ENCODE data around the gene C19orf25. TPM values are rescaled to one million over a fixed set of nuclear protein-coding genes. Genes with fewer than 3 reads are reported as not detected.

C19orf25 gene
- polyA plus RNA-seq, 1 of the 3 experiments (the other 2 are of a cell fraction) = 25.3 TPM

- TF ChIP-seq USF2 (IDR thresholded peaks at IDR 0.05; ENCODE audit: borderline replicate concordance, low read depth, low read length) (no peak), RFX5 (IDR thresholded peaks at IDR 0.05; ENCODE audit: low read length) (no peak), TCF12 (IDR thresholded peaks at IDR 0.05) (no peak)
- TF ChIP-seq, protein P1, sequence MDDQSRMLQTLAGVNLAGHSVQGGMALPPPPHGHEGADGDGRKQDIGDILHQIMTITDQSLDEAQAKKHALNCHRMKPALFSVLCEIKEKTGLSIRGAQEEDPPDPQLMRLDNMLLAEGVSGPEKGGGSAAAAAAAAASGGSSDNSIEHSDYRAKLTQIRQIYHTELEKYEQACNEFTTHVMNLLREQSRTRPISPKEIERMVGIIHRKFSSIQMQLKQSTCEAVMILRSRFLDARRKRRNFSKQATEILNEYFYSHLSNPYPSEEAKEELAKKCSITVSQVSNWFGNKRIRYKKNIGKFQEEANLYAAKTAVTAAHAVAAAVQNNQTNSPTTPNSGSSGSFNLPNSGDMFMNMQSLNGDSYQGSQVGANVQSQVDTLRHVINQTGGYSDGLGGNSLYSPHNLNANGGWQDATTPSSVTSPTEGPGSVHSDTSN (IDR thresholded peaks at IDR 0.05) = no peak
Measured at GRCh38 chr19:1510807-1511206, 31.8 kb upstream of the C19orf25 start (continued).

- POLR2A ChIA-PET = no interaction called here
- Histone ChIP-seq H3K4me1 (ENCODE audit: control insufficient read depth in 1 of 2, insufficient read depth in 2 of 2, low read depth in 1 of 2, low read length in 1 of 2) (peaks cover 0 to 8% of the 10 kb centered on the region in 2 experiments; a peak in 1 of 4 replicates), H3K4me3 (ENCODE audit: low read depth in 2 of 2, low read length in 1 of 2) (no peak overlapping the region), H3K4me2 (no peak overlapping the region), H4K20me1 (ENCODE audit: insufficient read depth) (no peaks in the 10 kb centered on the region), H3K9me2 (no peaks in the 10 kb centered on the region), H3K36me3 (replicated peaks in 1 of 2; ENCODE audit: control insufficient read depth in 1 of 2, insufficient read depth in 2 of 2, low read length in 1 of 2) (no peaks in the 10 kb centered on the region), H3K27me3 (ENCODE audit: insufficient read depth) (no peaks in the 10 kb centered on the region), H3K27ac (ENCODE audit: low read depth in 2 of 2, low read length in 1 of 2) (no peak overlapping the region), H3K9me3 (no peaks in the 10 kb centered on the region), H3K79me2 (ENCODE audit: insufficient read depth) (no peaks in the 10 kb centered on the region), H3K9ac (no peak overlapping the region), H2AFZ (ENCODE audit: low read depth) (no peak overlapping the region), H3F3A (replicated peaks; ENCODE audit: insufficient read depth) (peaks cover 20% of the 10 kb centered on the region)
- CTCF ChIA-PET = no interaction called here
- no peak for DNase-seq
- WGBS (ENCODE audit: low lambda C conversion rate) = 54% methylated on average over 6 of the region's 25 CpGs
- TF ChIP-seq, protein P2, sequence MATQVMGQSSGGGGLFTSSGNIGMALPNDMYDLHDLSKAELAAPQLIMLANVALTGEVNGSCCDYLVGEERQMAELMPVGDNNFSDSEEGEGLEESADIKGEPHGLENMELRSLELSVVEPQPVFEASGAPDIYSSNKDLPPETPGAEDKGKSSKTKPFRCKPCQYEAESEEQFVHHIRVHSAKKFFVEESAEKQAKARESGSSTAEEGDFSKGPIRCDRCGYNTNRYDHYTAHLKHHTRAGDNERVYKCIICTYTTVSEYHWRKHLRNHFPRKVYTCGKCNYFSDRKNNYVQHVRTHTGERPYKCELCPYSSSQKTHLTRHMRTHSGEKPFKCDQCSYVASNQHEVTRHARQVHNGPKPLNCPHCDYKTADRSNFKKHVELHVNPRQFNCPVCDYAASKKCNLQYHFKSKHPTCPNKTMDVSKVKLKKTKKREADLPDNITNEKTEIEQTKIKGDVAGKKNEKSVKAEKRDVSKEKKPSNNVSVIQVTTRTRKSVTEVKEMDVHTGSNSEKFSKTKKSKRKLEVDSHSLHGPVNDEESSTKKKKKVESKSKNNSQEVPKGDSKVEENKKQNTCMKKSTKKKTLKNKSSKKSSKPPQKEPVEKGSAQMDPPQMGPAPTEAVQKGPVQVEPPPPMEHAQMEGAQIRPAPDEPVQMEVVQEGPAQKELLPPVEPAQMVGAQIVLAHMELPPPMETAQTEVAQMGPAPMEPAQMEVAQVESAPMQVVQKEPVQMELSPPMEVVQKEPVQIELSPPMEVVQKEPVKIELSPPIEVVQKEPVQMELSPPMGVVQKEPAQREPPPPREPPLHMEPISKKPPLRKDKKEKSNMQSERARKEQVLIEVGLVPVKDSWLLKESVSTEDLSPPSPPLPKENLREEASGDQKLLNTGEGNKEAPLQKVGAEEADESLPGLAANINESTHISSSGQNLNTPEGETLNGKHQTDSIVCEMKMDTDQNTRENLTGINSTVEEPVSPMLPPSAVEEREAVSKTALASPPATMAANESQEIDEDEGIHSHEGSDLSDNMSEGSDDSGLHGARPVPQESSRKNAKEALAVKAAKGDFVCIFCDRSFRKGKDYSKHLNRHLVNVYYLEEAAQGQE (IDR thresholded peaks at IDR 0.05; ENCODE audit: low read depth, low read length) = no peak
Measured at GRCh38 chr19:1510442-1510806, 31.4 kb upstream of the C19orf25 start.

DNA sequence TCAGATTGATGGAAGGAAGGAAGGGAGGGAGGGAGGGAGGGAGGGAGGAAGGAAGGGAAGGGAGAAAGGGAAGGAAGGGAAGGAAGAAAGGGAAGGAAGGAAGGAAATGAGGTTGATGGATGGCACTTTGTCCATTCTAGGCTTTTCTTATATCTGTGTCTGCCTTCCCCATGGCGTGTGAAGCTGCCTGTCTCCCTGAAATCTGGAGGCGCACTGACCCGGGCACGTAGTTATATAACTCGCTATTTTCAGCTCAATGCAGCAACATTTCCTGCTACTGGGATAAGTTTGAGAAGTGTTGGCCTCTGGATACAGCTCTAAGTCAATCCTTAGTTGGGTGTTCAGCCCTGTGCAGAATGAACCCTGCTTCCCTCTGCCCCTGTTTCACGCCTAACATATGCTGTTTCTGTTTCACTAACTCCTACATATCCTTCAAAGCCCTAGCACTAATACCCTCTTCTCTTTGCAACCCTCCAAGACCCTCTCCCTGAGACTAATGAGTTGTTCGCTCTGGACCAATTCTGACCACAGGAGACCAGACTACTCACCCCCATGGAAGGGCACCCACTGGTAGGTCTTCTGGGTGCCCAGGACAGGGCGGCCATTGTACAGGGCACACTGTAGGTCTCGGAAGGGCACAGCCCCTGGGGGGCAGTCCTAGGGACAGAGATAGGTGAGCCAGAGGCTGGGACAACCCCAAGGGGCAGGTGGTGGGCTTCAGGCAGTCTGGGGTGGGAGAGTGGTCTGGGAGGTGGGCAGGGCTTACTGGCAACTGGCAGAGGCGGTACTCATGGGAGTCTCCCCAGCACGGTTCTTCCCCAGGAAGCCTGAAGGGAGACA lies 30.8 kb upstream of the C19orf25 start:
- Histone ChIP-seq H2AFZ (ENCODE audit: low read depth) (no peak overlapping the region), H3K4me3 (ENCODE audit: low read depth in 2 of 2, low read length in 1 of 2) (no peak overlapping the region), H3K9me3 (no peaks in the 10 kb centered on the region), H3F3A (replicated peaks; ENCODE audit: insufficient read depth) (peaks cover 20% of the 10 kb centered on the region), H3K4me2 (no peak overlapping the region), H3K79me2 (ENCODE audit: insufficient read depth) (no peaks in the 10 kb centered on the region), H3K9me2 (no peaks in the 10 kb centered on the region), H3K27me3 (ENCODE audit: insufficient read depth) (no peaks in the 10 kb centered on the region), H3K27ac (ENCODE audit: low read depth in 2 of 2, low read length in 1 of 2) (no peak overlapping the region), H3K4me1 (ENCODE audit: control insufficient read depth in 1 of 2, insufficient read depth in 2 of 2, low read depth in 1 of 2, low read length in 1 of 2) (peaks cover 0 to 8% of the 10 kb centered on the region in 2 experiments; a peak in 1 of 4 replicates), H3K36me3 (replicated peaks in 1 of 2; ENCODE audit: control insufficient read depth in 1 of 2, insufficient read depth in 2 of 2, low read length in 1 of 2) (no peaks in the 10 kb centered on the region), H4K20me1 (ENCODE audit: insufficient read depth) (no peaks in the 10 kb centered on the region), H3K9ac (no peak overlapping the region)
- TF ChIP-seq MXI1 (IDR thresholded peaks at IDR 0.05; ENCODE audit: low read depth, low read length) = no peak
- ChIA-PET POLR2A (no interaction called here), CTCF (interaction anchor here (2.2 kb wide), 1 partner anchor 36 kb away, joined by 11 read pairs; no protein-coding TSS in a partner anchor)
- 60% methylated on average over 10 of the region's 11 CpGs for WGBS (ENCODE audit: low lambda C conversion rate)
- DNase-seq = no peak

All from SK-N-SH (cell line).